GM21526 (cell line): ENCODE results near the gene ILK.

ENCODE experiments used
- ATAC-seq: cut with Tn5 transposase; IDR thresholded peaks from one replicate; pipeline ENCODE4 v1.9.1; 2021; ENCODE audit warnings: moderate library complexity; ENCODE audit not compliant: unreplicated experiment, low FRiP score

Gene ILK

GRCh38 chr11:6572215-6572614 lies 31.4 kb upstream of the ILK start:
- no peak for ATAC-seq

DNA sequence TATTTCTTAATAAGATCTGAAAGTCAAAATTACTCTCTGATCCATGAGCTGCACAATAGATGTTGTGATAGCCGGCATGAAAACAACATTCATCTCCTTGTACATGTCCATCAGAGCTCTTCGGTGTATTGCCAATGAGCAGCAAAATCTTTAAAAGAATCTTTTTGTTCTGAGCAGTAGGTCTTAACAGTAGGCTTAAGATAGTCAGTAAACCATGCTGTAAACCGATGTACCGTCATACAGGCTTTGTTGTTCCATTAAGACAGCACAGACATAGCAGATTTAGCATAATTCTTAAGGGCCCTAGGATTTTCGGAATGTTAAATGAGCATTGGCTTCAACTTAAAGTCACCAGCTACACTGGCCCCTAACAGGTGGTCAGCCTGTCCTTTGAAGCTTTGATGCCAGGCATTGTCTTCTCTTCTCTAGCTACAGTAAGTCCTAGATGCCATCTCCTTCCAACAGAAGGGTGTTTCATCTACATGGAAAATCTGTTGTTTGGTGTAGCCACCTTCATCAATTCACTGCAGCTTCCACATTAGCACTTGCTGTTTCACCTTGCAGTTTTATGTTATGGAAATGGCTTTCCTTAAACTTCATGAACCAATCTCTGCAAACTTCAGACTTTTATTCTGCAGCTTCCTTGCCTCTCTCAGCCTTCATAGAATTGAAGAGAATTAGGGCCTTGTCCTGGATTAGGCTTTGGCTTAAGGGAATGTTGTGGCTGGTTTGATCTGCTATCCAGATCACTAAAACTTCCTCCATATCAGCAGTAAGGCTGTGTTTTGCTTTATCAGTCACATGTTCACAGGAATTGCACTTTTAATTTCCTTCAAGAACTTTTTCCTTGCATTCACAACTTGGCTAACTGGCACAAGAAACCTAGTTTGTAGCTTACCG lies 28.5 kb upstream of the ILK start:
- ATAC-seq = no peak

DNA sequence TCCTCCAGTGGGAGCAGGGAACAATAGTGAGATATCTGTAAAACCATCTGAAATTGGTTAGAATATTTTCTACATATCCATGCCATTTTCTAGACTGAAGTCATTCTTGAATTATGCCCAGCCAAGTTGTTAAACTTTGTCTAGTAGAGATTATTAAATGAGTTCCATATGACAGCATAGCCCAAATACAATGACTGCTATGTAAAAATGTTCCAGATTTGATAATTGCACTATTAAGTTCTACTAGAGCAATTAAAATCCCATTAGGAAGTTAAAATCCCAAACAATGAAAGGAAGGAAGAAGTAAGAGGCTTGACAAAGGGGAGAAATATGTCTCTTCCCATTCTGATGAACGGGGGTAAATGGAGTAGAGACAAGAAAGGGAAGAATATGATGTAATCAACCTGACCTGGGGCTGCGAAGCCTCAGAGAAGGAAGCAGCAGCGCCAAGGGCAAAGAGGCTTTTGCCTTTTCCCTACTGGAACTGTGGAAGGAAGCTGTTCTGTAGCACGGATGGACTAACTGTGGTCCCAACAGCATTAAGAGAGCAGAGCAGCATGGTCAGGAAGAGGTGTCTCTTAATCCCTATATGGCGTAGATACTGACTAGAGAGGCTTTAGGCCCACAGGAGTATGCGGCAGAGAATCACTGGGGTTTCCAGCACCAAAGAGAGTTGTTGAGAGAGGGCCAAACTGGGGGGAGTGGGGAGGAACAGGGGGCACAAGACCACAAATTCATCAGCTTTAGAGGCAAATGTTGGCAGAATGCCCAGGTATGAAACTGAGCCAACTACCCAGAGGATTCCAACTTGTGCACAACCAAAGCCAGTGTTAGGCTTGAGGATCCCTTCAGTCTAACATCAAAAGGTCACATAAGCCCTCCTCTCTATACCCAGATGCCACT lies 26.9 kb upstream of the ILK start:
- no peak for ATAC-seq

DNA sequence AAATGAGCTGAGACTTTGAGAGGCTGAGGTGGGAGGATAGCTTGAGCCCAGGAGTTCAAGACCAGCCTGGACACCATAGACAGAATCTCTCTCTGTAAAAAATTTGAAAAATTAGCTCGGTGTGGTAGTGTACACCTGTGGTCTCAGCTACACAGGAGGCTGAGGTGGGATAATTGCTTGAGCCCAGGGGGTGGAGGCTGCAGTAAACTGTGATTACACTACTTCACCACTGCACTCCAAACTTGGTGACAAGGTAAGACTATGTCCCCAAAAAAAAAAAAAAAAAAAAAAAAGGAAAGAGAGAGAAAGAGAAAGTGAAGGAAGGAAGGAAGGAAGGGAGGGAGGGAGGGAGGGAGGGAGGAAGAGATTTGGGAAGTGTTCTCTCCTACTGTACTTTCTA lies 25.4 kb upstream of the ILK start:
- no peak for ATAC-seq

- no peak for ATAC-seq
Measured at GRCh38 chr11:6579681-6580080, 23.9 kb upstream of the ILK start.

DNA sequence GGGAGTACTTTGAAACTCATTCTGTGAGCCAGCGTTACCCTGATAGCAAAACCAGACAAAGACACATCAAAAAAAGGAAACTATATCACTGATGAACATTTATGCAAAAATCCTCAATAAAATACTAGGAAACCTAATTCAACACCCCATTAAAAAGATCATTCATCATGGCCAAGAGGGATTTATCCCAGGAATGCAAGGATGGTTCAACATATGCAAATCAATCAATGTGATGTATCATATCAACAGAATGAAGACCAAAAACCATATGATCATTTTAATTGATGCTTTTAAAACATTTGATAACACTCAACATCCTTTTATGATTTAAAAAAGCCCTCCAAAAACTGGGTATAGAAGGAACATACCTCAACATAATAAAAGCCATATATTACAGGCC lies 20.0 kb upstream of the ILK start:
- ATAC-seq = no peak

- no peak for ATAC-seq
Measured at GRCh38 chr11:6584528-6584927, 19.0 kb upstream of the ILK start.

GRCh38 chr11:6586434-6587359 lies 16.9 kb upstream of the ILK start:
- no peak for ATAC-seq

GRCh38 chr11:6587360-6587953 lies 16.1 kb upstream of the ILK start:
- no peak for ATAC-seq

DNA sequence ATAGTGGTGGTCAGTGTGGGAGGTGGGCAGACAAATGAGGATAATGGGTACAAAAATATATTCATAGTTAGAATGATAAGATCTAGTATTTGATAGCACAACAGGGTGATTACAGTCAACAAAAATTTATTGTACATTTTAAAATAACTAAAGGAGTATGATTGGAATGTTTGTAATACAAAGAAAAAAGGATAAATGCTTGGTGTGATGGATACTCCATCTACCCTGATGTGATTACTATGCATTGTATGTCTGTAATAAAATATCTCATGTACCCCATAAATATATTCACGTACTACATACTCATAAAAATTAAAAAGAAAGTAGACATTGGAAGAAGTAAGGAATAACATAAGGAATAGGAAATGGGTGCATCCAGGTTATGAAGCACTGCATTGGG lies 15.6 kb upstream of the ILK start:
- ATAC-seq = no peak

DNA sequence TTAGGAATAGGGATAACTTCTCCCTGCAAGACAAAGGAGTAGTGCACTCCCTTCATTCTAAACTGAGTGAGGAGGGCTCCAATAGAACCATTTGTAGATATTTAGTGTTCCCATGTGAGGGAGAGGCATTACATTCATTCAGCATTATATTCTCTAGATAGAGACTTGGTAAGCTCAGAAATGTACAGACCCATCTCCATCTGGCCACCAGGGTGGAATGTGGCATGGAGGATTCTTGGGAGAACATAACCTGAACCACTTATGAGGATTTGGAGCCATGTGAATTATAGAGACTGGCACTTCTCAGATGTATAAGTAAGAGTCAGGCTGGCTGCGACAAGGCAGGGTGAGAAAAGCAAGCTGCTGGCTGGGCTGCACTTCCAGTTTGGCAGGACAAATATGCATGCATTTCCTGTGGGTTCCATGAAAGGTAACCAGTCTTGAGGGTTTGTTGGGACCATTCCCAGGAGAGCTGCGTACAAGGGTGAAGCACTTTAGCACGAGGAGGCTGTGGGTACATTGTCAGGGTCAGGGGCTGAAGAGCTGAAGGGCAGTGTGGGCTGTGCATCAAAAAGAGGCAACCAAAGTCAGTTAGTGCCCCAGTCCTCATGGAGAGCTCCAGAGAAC lies 9.3 kb upstream of the ILK start:
- no peak for ATAC-seq

DNA sequence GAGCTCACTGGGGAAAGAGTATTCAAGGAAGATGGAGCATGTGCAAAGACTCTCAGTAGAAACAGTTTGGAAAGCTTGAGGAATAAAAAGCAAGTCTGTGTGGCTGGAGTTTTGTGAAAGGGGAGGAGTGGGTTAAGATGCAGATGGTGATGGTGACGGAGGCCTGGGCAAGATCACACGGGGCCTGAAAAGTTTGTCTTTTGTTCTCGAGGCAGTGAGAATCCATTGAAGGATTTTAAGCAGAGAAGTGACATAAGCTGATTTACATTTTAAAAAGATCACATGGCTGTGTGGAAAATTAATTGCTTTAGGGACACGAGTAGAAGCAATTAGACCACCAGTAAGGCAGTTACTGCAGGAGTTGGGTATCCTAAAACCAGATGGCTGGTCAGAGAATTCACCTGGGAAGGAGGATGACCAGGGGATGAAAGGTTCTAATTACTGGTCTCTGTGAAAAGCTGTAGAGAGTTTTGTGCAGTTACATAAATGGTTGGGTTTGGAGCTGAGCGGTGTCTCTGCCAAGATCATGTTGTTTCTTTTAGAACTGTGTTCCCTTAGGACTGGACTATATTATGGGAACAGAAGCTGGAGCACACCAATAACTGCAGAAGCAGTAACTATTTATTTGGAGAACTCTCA lies 7.2 kb upstream of the ILK start:
- ATAC-seq = no peak

GRCh38 chr11:6598555-6598954 lies 5.0 kb upstream of the ILK start:
- ATAC-seq = no peak

DNA sequence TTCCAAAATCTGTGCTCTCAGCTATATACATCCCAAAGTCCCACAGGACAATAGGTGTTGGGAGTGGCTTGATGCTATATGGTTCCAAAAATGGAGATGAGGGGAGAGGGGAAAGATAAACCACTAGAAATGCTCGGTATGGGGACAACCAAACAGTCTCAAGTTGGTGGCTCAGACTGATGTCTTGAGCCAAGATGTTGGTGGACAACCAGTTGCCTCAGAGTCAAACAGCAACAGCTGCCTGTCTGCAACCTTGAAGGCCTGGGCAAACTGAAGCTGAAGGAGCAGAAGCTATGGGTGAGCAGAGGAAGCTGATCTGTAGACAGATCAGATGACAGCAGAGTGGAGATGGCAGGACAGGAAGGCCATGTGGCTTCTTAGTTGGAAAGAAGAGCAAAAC lies 4.1 kb upstream of the ILK start:
- ATAC-seq = no peak

GRCh38 chr11:6599881-6600390 lies 3.6 kb upstream of the ILK start:
- no peak for ATAC-seq

GRCh38 chr11:6601041-6601461 lies 2.5 kb upstream of the ILK start:
- ATAC-seq = no peak

- ATAC-seq = no peak
Measured at GRCh38 chr11:6602096-6602940, 1.3 kb upstream of the ILK start.

GRCh38 chr11:6604081-6604626 lies 580 bp downstream of the ILK start:
- peak; percentile 33 for ATAC-seq
